AG04450 (cell line): ENCODE measurements around the gene NOL12. TPM values are rescaled to one million over a fixed set of nuclear protein-coding genes. Genes with fewer than 3 reads are reported as not detected.
A peak's percentile ranks its signal among the peaks of the same experiment; 100 is the strongest.

ENCODE experiments used
- CTCF ChIA-PET: fragments of 300-600, 350-600 bp; formaldehyde crosslinking; extraction: SDS; loops from one replicate; lab custom pipeline; 2022; ENCODE audit warnings: antibody characterized with exemption, inconsistent platforms; lab: Charles Lee
- POLR2A ChIA-PET: fragments of 350-600 bp; formaldehyde crosslinking; extraction: SDS; loops from one replicate; lab custom pipeline; 2021; ENCODE audit warnings: antibody characterized with exemption, inconsistent platforms; lab: Yijun Ruan, JAX
- DNase-seq: peaks from one replicate; pipeline ENCODE4 v3.0.0-alpha.2; 2011; ENCODE audit warnings: low read depth, low spot score
- H3K27ac ChIP-seq: one replicate; pipeline ENCODE4 v1.5.1; 2012; ENCODE audit warnings: low read depth, low read length, control low read depth
- H3K27me3 ChIP-seq: one replicate; pipeline ENCODE4 v1.6.0; 2012; ENCODE audit warnings: low read length; ENCODE audit not compliant: control insufficient read depth, insufficient read depth
- H3K4me3 ChIP-seq: 2 replicates; pipeline ENCODE4 v1.5.1; 2011; ENCODE audit warnings: mild to moderate bottlenecking, low read depth, low read length, control low read depth
- H3K9me3 ChIP-seq: 2 replicates; pipeline ENCODE4 v1.5.1; 2012; ENCODE audit warnings: low read length; ENCODE audit not compliant: control insufficient read depth, insufficient read depth
- CTCF ChIP-seq: IDR thresholded peaks from 2 replicates; pipeline ENCODE4 v1.5.1; 2011; ENCODE audit warnings: low read depth, low read length, control low read depth, inconsistent platforms
- polyA plus RNA-seq: library from polyadenylated mRNA; depleted of rRNA; stranded (reverse); fragments of >200 nt; gene quantifications from 2 replicates; pipeline ENCODE4 v1.2.3, GENCODE V29; 2011

The NOL12 gene
- polyA plus RNA-seq, 1 experiment, result 11.8 TPM

GRCh38 chr22:37675930-37676735, 10.0 kb upstream of the NOL12 start:
- H3K27ac ChIP-seq, result peak overlapping the region; percentile 72
- no peaks in the 10 kb centered on the region for H3K27me3 ChIP-seq
- POLR2A ChIA-PET, result interaction anchor here (0.6 to 4.1 kb wide), 14 partner anchors 10 to 129 kb away, joined by 3 to 52 read pairs (median 13); partner anchors contain the start of genes GGA1, NOL12 and PDXP
- no peaks in the 10 kb centered on the region; the same call in 1 of the 2 replicates for H3K9me3 ChIP-seq
- H3K4me3 ChIP-seq, result peak overlapping the region; percentile 97
- DNase-seq, result no peak
- CTCF ChIA-PET, result interaction anchor here (0.5 to 1.6 kb wide), 2 partner anchors 12 to 33 kb away, joined by 6 to 16 read pairs; no protein-coding TSS in a partner anchor
- no peak for TF ChIP-seq CTCF

GRCh38 chr22:37676736-37677492, 9.2 kb upstream of the NOL12 start:
- Histone ChIP-seq H3K9me3 (no peaks in the 10 kb centered on the region; the same call in 1 of the 2 replicates), H3K27me3 (no peaks in the 10 kb centered on the region), H3K4me3 (peak overlapping the region; percentile 97), H3K27ac (peak overlapping the region; percentile 72)
- no peak for TF ChIP-seq CTCF
- ChIA-PET POLR2A (interaction anchor here (0.6 to 4.1 kb wide), 9 partner anchors 13 to 124 kb away, joined by 3 to 52 read pairs (median 7); no protein-coding TSS in a partner anchor), CTCF (interaction anchor here (0.5 kb wide), 1 partner anchor 13 kb away, joined by 6 read pairs; no protein-coding TSS in a partner anchor)
- DNase-seq, result peak; percentile 96

- no peaks in the 10 kb centered on the region for H3K27me3 ChIP-seq
- H3K4me3 ChIP-seq, result peak overlapping the region; percentile 97
- ChIA-PET POLR2A (interaction anchor here (0.7 to 4.1 kb wide), 6 partner anchors 13 to 64 kb away, joined by 3 to 52 read pairs (median 6); no protein-coding TSS in a partner anchor), CTCF (interaction anchor here (10.2 kb wide), 1 partner anchor 34 kb away, joined by 101 read pairs; no protein-coding TSS in a partner anchor)
- peak overlapping the region; percentile 72 for H3K27ac ChIP-seq
- TF ChIP-seq CTCF, result no peak
- no peaks in the 10 kb centered on the region; the same call in 1 of the 2 replicates for H3K9me3 ChIP-seq
- no peak for DNase-seq
Observed at GRCh38 chr22:37677493-37677974, 8.6 kb upstream of the NOL12 start.

DNA sequence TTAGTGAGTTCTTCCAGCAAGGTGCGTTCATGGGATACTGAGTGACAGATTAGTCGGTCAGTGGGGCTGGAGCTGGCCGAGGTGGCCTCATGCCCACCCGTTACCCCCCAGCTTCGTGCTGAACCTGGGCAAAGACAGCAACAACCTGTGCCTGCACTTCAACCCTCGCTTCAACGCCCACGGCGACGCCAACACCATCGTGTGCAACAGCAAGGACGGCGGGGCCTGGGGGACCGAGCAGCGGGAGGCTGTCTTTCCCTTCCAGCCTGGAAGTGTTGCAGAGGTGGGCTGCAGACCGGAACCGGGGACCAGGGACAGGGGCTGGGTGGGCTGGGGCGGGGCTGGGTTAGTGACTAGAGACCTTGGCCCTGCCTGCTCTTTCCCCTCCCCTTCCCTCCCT, 7.8 kb upstream of the NOL12 start:
- Histone ChIP-seq H3K27me3 (no peaks in the 10 kb centered on the region), H3K27ac (peak overlapping the region; percentile 31), H3K9me3 (no peaks in the 10 kb centered on the region; the same call in 1 of the 2 replicates), H3K4me3 (peak overlapping the region; percentile 97)
- ChIA-PET POLR2A (interaction anchor here (4.1 kb wide), 1 partner anchor 17 kb away, joined by 52 read pairs; no protein-coding TSS in a partner anchor), CTCF (interaction anchor here (10.2 kb wide), 1 partner anchor 35 kb away, joined by 101 read pairs; no protein-coding TSS in a partner anchor)
- no peak for DNase-seq
- no peak for TF ChIP-seq CTCF
